HG03175 (cell line): ENCODE results near the gene PARL.

Experiments
- ATAC-seq: cut with Tn5 transposase; IDR thresholded peaks from one replicate; pipeline ENCODE4 v1.9.1; 2021; ENCODE audit warnings: mild to moderate bottlenecking, moderate library complexity; ENCODE audit not compliant: unreplicated experiment

Gene PARL, protein sequence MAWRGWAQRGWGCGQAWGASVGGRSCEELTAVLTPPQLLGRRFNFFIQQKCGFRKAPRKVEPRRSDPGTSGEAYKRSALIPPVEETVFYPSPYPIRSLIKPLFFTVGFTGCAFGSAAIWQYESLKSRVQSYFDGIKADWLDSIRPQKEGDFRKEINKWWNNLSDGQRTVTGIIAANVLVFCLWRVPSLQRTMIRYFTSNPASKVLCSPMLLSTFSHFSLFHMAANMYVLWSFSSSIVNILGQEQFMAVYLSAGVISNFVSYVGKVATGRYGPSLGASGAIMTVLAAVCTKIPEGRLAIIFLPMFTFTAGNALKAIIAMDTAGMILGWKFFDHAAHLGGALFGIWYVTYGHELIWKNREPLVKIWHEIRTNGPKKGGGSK

DNA sequence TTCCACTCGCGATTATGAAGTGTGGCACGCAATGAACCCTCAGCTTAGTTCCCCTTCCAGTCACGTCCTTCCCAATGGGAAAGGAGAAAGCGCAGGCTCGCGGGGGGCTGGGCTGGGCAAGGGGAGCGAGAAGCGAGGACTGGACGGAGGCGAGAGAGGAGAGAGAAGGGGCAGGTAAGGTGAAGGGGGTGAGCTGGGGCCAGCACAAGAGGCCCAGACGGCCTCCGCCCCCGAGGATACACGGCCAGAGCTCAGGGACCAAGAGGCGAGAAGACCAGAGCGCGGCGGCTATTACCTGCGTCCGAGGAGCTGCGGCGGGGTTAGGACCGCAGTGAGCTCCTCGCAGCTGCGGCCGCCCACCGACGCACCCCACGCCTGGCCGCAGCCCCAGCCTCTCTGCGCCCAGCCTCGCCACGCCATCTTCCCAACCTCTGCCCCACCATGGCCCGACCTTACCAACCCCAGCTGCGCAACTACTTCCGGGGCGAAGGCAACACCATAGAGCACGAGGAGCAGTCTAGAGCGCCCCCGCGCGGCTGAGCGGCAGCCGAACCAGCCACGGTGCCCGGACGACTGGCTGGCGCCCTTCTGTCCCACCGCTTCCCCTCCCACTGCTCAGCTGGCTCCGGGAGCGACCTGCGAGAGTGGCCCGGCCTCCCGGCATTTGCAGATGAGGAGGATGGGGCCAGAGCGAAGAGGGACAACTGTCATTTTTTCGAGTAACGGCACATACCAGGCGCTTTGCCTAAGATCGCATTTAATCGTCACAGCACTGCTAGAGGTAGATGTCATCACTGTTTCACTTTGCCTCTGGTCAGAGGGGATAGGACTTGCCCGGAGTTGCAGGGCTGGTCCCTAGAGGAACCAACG, at the start of gene PARL:
PARL (minus strand) TSS at position 454 of the 870 bp plus-strand sequence; CDS start at position 420, 34 bp downstream.
- peak; percentile 98 for ATAC-seq

DNA sequence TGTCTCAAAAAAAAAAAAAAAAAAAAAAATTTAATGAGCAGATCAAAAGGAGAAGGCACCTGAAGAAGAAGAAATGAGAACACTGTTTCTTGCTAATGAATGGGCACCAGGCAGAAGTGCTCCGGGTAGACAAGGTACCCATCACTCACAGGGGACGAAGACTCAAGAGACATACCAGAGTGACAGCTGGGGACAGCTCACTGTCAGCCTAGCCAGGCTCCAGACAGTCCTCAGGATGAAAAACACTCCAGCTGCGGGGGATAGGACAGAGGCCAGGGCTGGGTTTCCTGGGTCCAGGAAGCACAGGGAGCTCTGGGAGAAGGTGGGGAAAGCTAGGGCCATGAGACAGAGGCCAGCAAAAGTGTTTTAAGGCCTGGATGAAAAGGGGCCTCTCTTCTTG, 48.5 kb upstream of the PARL start:
- no peak for ATAC-seq

DNA sequence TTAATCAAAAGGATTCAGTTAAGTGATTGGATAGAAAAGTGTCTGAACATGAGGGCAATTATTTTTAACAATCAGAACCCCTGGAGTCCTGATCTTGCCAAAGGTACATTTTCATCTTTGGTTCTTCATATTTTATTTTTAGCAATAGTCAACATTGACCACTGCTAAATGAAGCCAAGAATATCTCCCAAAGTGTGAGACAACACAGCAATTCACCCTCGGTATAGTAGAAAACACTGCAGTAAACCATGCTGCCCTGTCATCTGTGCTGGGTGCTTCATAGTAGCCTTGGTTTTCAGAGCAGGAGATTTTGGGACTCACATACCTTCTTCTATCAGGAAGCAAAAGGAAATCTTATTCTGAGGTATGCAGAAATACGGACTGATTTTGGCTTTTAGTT, 47.2 kb upstream of the PARL start:
- no peak for ATAC-seq

DNA sequence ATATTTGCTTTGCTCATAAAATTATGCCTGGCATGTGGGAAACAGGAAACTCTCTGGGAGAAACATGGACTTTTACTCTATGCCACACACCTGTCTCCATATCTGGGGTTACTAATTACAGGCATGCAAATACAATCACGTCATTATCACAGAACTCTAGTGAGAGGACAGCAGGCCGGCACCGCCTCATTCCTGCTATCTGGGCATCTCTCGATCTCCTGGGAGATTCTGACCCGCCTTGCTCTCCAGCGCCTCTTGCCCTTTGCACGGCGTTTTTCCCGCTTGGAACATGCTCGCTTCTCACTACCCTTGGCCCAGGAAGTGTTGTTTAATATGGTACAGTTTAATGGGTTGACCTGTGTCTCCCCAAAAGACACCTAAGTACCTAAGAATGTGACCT, 45.4 kb upstream of the PARL start:
- ATAC-seq: no peak

DNA sequence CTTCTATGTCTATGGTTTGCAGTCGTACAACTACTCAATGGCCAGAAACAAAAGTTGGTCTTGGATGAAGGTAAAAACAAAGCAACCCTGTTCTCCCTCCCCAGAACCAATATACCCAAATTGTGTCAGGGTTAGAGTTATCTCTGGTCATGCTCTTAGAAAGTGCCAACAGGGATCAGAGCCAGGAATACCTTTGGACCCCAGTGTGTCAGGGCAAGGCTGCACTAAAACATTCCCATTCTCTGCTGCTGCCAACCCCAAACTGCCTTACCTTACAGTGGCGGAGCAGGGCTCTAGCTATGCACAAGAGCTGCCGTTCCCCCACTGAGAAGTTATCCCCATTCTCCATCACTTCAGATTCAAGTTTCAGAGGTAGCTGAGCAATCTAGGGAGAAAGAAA, 42.4 kb upstream of the PARL start:
- no peak for ATAC-seq

DNA sequence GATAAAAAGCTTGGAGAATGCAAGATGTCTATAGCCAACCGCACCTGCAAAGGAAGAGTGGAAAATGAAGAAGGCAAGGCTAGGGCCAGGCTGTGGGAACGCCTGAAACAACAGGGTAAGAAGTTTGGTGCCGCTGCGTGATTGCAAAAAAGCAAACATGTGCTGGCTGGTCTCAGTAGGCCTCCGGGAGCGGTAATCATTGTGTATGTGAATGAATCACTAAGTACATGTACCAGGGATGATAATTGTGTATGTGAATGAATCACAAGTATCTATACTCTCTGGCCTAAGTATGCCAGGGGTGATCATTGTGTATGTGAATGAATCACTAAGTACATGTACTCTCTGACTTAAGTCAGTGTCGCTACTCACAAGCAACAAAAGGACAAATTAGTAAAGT, 40.3 kb upstream of the PARL start:
- no peak for ATAC-seq

DNA sequence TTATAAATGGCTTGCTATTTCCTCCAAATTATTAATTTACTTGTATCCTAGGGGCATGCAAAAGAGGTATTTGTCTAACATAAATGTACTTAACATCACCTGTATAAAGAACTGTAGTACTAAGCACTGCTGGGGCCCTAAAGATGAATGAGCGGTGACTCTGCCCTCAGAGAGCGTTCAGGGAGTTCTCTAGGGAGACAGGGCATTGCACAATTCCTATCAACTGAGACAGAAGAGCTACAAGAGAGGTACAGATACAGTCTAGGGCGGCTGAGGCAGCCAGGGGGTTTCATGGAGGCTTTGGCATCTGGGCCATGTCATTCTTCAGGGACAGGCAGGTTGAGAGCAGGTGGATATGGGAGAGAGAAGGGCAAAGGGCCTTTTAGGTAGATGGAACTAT, 39.9 kb upstream of the PARL start:
- no peak for ATAC-seq

DNA sequence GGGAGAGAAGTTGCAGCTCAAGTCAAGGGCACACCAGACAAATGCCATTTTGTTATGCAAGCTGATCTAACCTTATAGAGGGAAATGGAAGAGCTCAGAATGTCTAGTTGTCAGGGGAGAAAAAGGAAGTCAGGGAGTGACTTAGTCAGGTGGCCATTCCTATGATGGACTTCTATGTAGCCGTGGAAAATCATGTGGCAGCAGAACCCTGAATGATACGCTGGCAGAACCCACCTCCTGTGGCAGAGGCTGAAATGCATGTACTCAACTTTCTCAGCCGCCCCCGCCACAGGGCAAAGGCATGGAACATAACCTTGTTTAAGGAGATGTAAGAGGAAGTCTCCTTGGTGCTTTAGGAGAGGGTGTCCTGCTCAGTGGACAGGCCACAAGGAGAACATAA, 37.7 kb upstream of the PARL start:
- ATAC-seq: no peak

DNA sequence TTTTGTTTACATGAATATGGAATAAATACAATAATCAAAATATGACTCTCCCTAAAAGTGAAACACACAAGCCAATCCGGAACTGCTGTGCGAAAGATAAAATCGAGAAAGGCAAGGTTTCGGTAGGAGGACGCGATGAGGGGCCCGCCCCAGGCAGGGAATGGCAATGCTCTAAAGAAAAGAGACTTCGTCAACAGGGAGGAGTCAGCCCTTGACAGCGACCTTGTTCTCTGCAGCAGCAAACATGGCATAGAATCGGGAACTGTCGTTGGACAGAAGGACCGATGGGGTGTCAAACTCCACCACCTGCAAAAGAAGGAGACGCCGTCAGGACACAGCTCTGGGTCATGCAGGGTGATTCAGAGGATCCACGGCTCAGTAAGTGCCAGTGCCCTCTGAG, 36.4 kb upstream of the PARL start:
- ATAC-seq: no peak

DNA sequence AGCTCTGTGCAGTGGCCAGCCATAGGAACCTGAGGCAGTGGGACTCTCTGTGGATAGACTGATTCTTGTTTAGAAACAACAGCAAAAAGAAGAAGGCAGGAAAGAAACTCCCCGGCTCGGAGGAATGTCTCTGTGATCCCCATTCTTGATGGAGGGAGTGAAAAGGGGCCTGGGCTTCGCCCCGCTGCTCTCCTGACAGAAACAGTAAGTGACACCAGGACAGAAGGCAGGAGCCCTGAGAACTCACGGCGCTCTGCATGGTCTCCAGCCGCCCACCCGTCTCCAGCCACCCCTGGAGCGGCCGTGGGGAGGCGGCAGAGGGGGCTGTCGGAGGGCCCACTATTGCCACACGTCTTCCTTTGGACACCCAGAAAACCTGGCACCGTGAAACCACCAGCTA, 35.7 kb upstream of the PARL start:
- ATAC-seq: no peak

DNA sequence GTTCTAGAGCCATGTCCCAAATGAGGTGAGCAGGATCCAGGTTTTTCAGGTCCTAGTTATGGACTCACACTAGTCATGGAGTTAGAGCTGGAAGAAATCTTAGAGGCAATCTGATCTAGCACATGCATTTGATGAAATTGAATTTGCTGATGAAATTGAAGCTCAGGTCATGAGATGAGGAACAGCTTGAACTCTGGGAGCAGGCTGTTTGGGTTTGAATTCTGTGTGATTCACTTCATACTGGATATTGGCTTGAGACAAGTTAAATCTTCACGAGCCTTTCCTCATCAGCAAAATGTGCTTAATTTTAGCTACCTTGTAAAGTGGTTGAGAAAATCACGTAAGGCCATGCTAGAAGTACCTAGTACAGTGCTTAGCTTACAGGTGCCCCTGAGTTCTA, 33.5 kb upstream of the PARL start:
- no peak for ATAC-seq

DNA sequence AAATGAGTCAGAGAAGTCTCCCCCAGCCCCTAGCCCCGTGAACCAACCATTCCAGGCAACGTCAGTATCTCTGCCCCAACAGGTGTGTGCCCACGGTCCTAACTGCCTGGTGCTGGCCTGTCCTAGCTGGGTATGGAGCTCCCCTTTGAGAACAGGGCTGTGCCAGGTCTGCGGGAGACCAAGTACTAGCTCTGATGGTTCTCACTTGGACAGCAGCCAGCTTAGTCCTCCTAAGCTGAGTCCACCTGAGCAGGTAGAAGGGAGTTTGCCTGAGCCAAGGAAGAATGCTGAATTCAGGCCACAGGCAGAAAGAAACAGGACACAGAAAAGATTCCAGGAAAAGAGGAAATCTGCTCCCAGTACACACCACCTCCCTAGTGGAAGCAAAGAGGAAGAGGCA, 33.1 kb upstream of the PARL start:
- ATAC-seq: no peak

DNA sequence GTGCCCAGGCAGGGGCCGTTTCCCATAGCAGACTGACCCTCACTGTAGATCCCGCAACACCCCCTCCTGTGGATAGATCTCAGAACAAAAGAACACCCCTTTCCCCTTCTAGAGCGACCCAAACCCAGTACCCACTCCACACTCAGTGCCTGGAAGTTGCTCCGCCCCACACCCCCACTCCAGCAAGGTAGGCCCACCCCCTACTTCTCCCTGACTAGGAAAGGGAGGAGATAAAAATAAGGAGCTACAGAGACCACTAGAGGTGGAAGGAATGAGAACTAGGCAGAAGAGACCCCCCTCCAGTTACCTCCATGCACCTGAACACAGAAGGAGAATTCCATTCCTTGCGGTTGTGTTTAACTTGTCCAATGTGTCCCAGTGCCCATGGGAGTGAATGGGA, 30.2 kb upstream of the PARL start:
- no peak for ATAC-seq

DNA sequence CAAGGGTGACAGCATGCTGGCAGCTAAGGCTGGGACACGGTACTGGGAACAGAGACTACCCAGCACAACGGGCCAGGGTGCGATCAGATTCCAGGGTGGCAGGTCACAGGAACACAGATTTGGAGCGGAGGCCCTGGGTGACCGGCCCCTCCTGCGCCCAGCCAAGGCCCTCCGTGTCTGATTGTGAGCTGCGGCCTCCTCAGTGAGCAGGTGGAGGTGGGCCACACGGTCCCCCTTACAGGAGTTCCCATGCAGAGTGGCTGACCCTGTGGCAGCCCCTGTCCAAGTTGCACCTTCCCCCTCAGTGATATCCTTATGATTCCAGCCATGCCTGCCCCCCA, 28.9 kb upstream of the PARL start:
- no peak for ATAC-seq

DNA sequence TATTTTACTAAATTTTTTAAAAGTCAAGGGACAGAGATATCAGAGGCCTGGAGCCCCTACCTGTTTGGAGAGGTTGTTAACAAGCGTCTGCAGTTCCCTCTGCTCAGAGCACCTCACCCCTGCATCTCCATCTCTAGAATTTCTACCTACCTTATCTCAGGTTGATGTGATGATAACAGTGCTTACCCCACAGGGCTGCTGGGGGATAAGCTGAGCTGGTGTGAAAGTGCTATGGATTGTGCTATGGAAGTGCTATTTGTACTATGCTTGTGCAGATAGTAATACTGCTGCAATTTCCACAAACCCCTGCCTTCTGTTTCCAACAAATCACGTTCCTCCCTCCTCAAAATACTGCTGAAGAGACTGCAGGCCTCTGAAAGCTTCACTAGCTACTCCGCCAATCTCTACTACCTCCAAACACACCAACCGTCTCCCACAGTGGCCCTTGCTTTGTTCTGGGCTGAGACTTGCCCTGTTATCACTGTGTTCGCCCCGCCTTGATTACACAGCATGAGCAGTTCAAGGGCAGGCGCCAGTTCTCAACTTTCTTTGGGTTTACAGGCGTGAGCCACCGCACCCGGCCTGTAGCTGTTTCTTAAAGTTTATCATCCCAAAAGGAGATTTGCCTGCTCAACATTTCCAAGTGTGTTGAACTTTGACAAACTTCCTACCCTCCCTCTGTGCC, 28.4 kb upstream of the PARL start:
- no peak for ATAC-seq

DNA sequence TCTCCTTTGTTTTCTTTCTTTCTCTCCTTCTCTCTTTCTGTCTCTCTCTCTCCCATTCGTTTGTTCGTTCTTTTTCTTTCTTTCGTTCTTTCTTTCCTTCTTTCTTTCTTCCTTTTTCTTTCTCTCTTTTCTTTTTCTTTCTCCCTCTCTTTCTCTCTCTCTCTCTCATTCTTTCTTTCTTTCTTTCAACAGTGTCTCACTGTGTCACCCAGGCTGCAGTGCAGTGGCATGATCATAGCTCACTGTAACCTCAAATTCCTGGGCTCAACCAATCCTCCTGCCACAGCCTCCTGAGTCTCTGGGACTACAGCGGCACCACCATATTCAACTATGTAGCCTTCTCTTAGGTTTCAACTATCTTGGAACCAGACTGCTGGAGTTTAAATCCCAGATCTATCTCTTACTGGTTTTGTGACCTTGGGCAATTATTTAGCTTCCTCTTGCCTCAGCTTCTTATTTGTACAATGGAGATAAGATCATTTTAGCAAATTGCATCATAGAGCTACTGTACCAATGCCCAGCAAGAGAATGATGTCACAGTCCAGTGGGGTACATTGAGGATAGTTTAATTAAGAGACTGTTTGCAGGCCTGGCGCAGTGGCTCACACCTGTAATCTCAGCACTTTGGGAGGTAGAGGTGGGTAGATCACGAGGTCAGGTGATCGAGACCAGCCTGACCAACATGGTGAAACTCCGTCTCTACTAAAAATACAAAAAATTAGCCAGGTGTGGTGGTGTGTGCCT, 27.3 kb upstream of the PARL start:
- ATAC-seq: no peak

DNA sequence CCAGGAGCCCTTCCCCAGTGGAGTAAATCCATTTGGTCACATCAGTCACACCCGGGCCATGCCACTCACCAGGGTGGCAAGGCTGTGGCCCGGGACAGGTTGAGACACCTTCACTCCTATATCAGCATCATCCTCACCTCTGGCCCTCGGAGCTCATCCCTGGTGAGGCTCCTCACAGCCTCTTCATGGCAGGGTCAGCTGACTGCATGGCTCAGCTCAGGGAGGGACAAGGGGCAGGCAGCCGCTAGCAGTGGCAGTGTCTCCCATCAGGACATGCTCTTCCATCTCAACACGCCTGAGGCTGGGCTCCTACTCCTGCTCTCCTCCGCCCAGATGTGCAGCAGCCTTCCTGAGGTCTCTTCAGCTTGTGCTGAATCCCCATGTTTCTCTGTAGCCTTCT, 26.4 kb upstream of the PARL start:
- ATAC-seq: no peak

DNA sequence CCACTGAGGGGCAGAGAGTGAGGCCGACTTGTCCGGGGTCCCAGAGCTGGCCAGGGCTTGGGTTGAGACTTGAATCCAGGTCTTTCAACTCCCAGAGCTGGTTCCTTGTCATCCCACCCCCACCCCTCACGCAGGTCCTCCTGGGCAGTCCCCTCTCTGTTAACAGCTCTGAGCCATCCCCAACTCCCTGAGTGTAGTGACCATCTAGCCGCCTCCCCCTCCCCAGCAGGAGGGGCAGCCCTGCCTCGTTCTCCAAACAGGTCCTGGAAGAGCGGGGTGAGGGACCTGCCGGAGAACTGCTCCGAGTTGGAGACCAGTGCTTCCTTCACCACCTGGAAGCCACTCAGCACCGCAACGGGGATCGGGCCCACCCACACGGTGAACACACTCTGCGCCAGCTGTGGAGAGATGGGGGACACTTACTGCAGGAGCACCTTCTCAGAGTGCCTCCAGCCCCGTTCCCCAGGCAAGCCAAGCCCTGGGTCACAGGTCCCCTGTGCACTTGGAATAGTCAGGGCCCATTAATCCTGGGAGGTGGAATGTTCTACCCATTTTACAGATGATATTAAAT, 24.4 kb upstream of the PARL start:
- no peak for ATAC-seq

DNA sequence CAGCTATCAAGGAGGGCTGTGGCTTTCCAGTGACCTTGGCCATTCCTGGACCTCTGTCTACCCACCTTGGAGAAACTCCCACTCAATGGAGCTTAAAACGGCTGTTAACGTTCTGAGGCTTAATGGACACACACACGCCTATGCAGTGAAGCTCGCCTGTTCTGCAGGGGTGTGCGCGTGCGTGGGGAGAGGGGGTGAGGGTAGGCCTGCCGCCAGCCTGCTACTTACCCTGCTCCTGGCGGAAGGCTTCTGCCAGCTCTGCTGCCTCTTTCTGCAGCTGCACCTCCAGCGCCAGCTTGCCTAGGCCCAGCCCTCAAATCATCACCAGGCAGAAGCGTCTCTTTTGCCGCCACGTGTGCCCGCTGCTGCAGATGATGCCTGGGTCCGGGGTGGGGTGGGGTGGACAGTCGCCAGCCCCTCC, 23.2 kb upstream of the PARL start:
- no peak for ATAC-seq

DNA sequence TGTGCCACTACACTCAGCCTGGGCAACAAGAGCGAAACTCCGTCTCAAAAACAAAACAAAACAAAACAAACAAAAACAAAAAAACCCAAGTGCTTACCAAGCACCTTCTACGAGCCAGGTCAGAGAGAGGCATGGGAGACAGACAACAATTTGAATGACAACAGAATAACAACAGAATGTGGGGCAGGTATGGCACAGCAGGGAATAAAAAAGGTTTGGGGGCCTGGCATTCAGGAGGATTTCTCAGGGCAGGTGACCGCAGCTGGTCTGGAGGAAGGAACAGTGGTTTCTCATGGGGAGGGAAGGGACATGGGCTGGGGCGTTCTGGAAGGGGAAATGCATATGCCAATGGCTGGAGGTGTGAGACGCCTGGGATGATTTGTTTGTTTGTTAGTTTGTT, 22.5 kb upstream of the PARL start:
- ATAC-seq: no peak
